HCT116 (cell line): ENCODE data around the gene PDHX.

Experiments
- CEBPB ChIP-seq: IDR thresholded peaks from 2 replicates; pipeline ENCODE4 v1.6.1; 2012; ENCODE audit warnings: low read depth
- CTCF ChIP-seq, 3 experiments: fragments of 200-600 bp in 1 of 3; sonication (generic) in 1 of 3; IDR thresholded peaks in 2 of 3; conservative IDR thresholded peaks in 1 of 3; 2 replicates each; pipeline ENCODE4 v1.5.1; 2012 to 2017; ENCODE audit warnings: low read depth in 2 of 3, low read length in 2 of 3, antibody characterized with exemption in 1 of 3, borderline replicate concordance in 1 of 3, control low read depth in 1 of 3, mild to moderate bottlenecking in 1 of 3, mixed read lengths in 1 of 3, mixed run types in 1 of 3, moderate library complexity in 1 of 3; ENCODE audit not compliant: insufficient read depth in 1 of 3
- EZH2 ChIP-seq: fragments of 200-600 bp; sonication (generic); IDR thresholded peaks from 2 replicates; pipeline ENCODE4 v1.6.1; 2017; ENCODE audit warnings: antibody characterized with exemption, mixed run types
- EZH2phosphoT487 ChIP-seq: fragments of 200-600 bp; IDR thresholded peaks from 2 replicates; pipeline ENCODE4 v1.6.1; 2018; ENCODE audit warnings: antibody characterized with exemption, borderline replicate concordance
- FOSL1 ChIP-seq: IDR thresholded peaks from 2 replicates; pipeline ENCODE4 v1.6.1; 2012; ENCODE audit warnings: low read depth
- TCF7L2 ChIP-seq: IDR thresholded peaks from 2 replicates; pipeline ENCODE4 v1.7.0; 2011; ENCODE audit warnings: borderline replicate concordance, inconsistent platforms; ENCODE audit not compliant: insufficient read depth, insufficient read length; ENCODE audit errors: extremely low read depth
- TF ChIP-seq, protein P1 (sequence below): IDR thresholded peaks from 2 replicates; pipeline ENCODE4 v1.6.1; 2012; ENCODE audit warnings: low read depth

- TF ChIP-seq, protein P1, sequence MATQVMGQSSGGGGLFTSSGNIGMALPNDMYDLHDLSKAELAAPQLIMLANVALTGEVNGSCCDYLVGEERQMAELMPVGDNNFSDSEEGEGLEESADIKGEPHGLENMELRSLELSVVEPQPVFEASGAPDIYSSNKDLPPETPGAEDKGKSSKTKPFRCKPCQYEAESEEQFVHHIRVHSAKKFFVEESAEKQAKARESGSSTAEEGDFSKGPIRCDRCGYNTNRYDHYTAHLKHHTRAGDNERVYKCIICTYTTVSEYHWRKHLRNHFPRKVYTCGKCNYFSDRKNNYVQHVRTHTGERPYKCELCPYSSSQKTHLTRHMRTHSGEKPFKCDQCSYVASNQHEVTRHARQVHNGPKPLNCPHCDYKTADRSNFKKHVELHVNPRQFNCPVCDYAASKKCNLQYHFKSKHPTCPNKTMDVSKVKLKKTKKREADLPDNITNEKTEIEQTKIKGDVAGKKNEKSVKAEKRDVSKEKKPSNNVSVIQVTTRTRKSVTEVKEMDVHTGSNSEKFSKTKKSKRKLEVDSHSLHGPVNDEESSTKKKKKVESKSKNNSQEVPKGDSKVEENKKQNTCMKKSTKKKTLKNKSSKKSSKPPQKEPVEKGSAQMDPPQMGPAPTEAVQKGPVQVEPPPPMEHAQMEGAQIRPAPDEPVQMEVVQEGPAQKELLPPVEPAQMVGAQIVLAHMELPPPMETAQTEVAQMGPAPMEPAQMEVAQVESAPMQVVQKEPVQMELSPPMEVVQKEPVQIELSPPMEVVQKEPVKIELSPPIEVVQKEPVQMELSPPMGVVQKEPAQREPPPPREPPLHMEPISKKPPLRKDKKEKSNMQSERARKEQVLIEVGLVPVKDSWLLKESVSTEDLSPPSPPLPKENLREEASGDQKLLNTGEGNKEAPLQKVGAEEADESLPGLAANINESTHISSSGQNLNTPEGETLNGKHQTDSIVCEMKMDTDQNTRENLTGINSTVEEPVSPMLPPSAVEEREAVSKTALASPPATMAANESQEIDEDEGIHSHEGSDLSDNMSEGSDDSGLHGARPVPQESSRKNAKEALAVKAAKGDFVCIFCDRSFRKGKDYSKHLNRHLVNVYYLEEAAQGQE: no peak
- TF ChIP-seq EZH2 (no peak), CTCF (IDR thresholded peaks at IDR 0.05 in 2 of 3, conservative IDR thresholded peaks at IDR 0.05 in 1 of 3; ENCODE audit: borderline replicate concordance in 1 of 3, insufficient read depth in 1 of 3, low read depth in 2 of 3, low read length in 2 of 3) (no peak), FOSL1 (no peak), CEBPB (no peak), EZH2phosphoT487 (no peak), TCF7L2 (no peak)
Observed at GRCh38 chr11:34959770-34960169, 43.4 kb downstream of the PDHX start.
